H1 (cell line): Measurements from ENCODE around the gene MTCH2.

Source experiments
- CTCF ChIP-seq, 3 experiments: IDR thresholded peaks; 1 replicate in 2 of 3; 2 replicates in 1 of 3; pipeline versions ENCODE4 v1.5.1 to v1.6.1; 2011; ENCODE audit warnings: low read length in 3 of 3, mild to moderate bottlenecking in 3 of 3, inconsistent platforms in 2 of 3, low read depth in 1 of 3, moderate library complexity in 1 of 3; ENCODE audit not compliant: insufficient read depth in 1 of 3; ENCODE audit errors: control extremely low read depth in 1 of 3
- EP300 ChIP-seq, 2 experiments: IDR thresholded peaks; 1 replicate in 1 of 2; 2 replicates in 1 of 2; pipeline ENCODE4 v1.6.1; 2011 to 2012; ENCODE audit warnings: low read depth in 2 of 2, low read length in 2 of 2, mild to moderate bottlenecking in 2 of 2, borderline replicate concordance in 1 of 2, inconsistent platforms in 1 of 2, moderate library complexity in 1 of 2
- EZH2 ChIP-seq: fragments of 200-600 bp; sonication (generic); IDR thresholded peaks from 2 replicates; pipeline ENCODE4 v1.7.1; 2012; ENCODE audit warnings: low read depth, mild to moderate bottlenecking, moderate library complexity, low read length, inconsistent platforms; ENCODE audit not compliant: severe bottlenecking
- MAX ChIP-seq: IDR thresholded peaks from 2 replicates; pipeline ENCODE4 v1.6.1; 2012; ENCODE audit warnings: inconsistent platforms
- RBBP5 ChIP-seq: IDR thresholded peaks from 2 replicates; pipeline ENCODE4 v1.7.1; 2012; ENCODE audit warnings: low read depth, mild to moderate bottlenecking, inconsistent platforms, low read length, moderate library complexity, borderline replicate concordance
- RFX5 ChIP-seq: IDR thresholded peaks from 2 replicates; pipeline ENCODE4 v1.6.1; 2011; ENCODE audit warnings: low read depth, low read length, improper control_type of control experiment, borderline replicate concordance
- RNF2 ChIP-seq: fragments of 200-900, 300-1000 bp; sonication (generic); IDR thresholded peaks from 2 replicates; pipeline ENCODE4 v1.7.1; 2016; ENCODE audit warnings: borderline replicate concordance, low read depth, mild to moderate bottlenecking, antibody characterized with exemption, low read length; ENCODE audit not compliant: poor library complexity, severe bottlenecking; ENCODE audit errors: missing control alignments
- TBP ChIP-seq: IDR thresholded peaks from 2 replicates; pipeline ENCODE4 v1.6.1; 2011; ENCODE audit warnings: low read depth, low read length, improper control_type of control experiment
- TEAD4 ChIP-seq: IDR thresholded peaks from 2 replicates; pipeline ENCODE4 v1.6.1; 2012; ENCODE audit warnings: low read depth, low read length, inconsistent platforms, mixed read lengths
- YY1 ChIP-seq: IDR thresholded peaks from 2 replicates; pipeline ENCODE4 v1.6.1; 2011; ENCODE audit warnings: low read depth, mild to moderate bottlenecking, low read length
- TF ChIP-seq, protein P1 (sequence below): IDR thresholded peaks from 2 replicates; pipeline ENCODE4 v1.6.1; 2011; ENCODE audit warnings: low read depth, mild to moderate bottlenecking, low read length; ENCODE audit not compliant: insufficient read depth

GRCh38 chr11:47672283-47672730 is 29.9 kb upstream of the MTCH2 start:
- TF ChIP-seq, protein P1, sequence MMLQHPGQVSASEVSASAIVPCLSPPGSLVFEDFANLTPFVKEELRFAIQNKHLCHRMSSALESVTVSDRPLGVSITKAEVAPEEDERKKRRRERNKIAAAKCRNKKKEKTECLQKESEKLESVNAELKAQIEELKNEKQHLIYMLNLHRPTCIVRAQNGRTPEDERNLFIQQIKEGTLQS, result no peak
- no peak for TF ChIP-seq MAX
- no peak for TF ChIP-seq TBP
- no peak for TF ChIP-seq RFX5
- TF ChIP-seq EP300 (IDR thresholded peaks at IDR 0.05; ENCODE audit: borderline replicate concordance in 1 of 2, low read depth in 2 of 2, low read length in 2 of 2), result no peak
- no peak for TF ChIP-seq TEAD4
- TF ChIP-seq CTCF (IDR thresholded peaks at IDR 0.05; ENCODE audit: control extremely low read depth in 1 of 3, insufficient read depth in 1 of 3, low read depth in 1 of 3, low read length in 3 of 3), result no peak
- TF ChIP-seq RNF2, result no peak
- TF ChIP-seq RBBP5, result no peak
- no peak for TF ChIP-seq YY1
- no peak for TF ChIP-seq EZH2
